H1 (cell line): Measurements from ENCODE around the gene NFAT5. TPM values are rescaled to one million over a fixed set of nuclear protein-coding genes. Genes with fewer than 3 reads are reported as not detected.
"Not testable (repeated sequence)": the region's sequence is repeated elsewhere in the genome, so short reads cannot be mapped to it uniquely, and the experiment has no call there.

ENCODE experiments used
- CTCF ChIA-PET: fragments of 300-600 bp; sonication (Branson Sonifier 250); formaldehyde crosslinking; loops from one replicate; lab custom pipeline; 2021; ENCODE audit not compliant: partially characterized antibody; lab: Charles Lee
- POLR2A ChIA-PET: fragments of 300-600 bp; sonication (Branson Sonifier 250); formaldehyde crosslinking; loops from one replicate; lab custom pipeline; 2021; ENCODE audit warnings: inconsistent platforms; ENCODE audit not compliant: partially characterized antibody; lab: Charles Lee
- DNase-seq, 2 experiments: peaks; one replicate each; pipeline versions ENCODE4 v3.0.0 to v3.0.0-alpha.2; 2010 to 2022; ENCODE audit warnings: low spot score in 2 of 2, low read depth in 1 of 2, mixed read lengths in 1 of 2
- FAIRE-seq: peaks from 2 replicates; lab custom pipeline; 2011; peaks lifted over from hg19 to GRCh38; lab: Jason Lieb, UNC
- H2AFZ ChIP-seq: 2 replicates; pipeline ENCODE4 v1.8.1; 2012; ENCODE audit warnings: low read length, inconsistent platforms
- H2AK5ac ChIP-seq: 2 replicates; pipeline ENCODE4 v1.6.1; 2013; ENCODE audit warnings: low read depth, low read length
- H2BK120ac ChIP-seq: replicated peaks from 2 replicates; pipeline ENCODE3; 2013; ENCODE audit warnings: low read depth, low read length, inconsistent platforms
- H2BK12ac ChIP-seq: 2 replicates; pipeline ENCODE4 v1.6.1; 2013; ENCODE audit warnings: low read depth, low read length
- H2BK15ac ChIP-seq: 2 replicates; pipeline ENCODE4 v1.6.1; 2013; ENCODE audit warnings: low read length
- H2BK20ac ChIP-seq: 2 replicates; pipeline ENCODE4 v1.6.1; 2013; ENCODE audit warnings: low read length
- H2BK5ac ChIP-seq: 2 replicates; pipeline ENCODE4 v1.6.1; 2013; ENCODE audit warnings: low read depth, low read length
- H3K14ac ChIP-seq: 2 replicates; pipeline ENCODE4 v1.6.1; 2013; ENCODE audit warnings: inconsistent platforms; ENCODE audit not compliant: insufficient read length
- H3K18ac ChIP-seq: 2 replicates; pipeline ENCODE4 v1.6.1; 2013; ENCODE audit warnings: low read length; ENCODE audit errors: extremely low read depth
- H3K23ac ChIP-seq: 2 replicates; pipeline ENCODE4 v1.6.1; 2013; ENCODE audit warnings: inconsistent platforms; ENCODE audit not compliant: insufficient read length
- H3K23me2 ChIP-seq: 2 replicates; pipeline ENCODE4 v1.6.1; 2013; ENCODE audit warnings: low read depth, low read length
- H3K27ac ChIP-seq: 2 replicates; pipeline ENCODE4 v1.6.1; 2011; ENCODE audit warnings: low read depth, low read length, inconsistent platforms
- H3K27me3 ChIP-seq, 4 experiments: replicated peaks in 1 of 4; 1 replicate in 1 of 4; 2 replicates in 3 of 4; pipeline versions ENCODE4 v1.6.1 to v1.8.1; 2011 to 2013; ENCODE audit warnings: low read length in 3 of 4, mild to moderate bottlenecking in 3 of 4, inconsistent platforms in 2 of 4, mixed read lengths in 2 of 4, moderate library complexity in 1 of 4; ENCODE audit not compliant: control insufficient read depth in 3 of 4, insufficient read depth in 3 of 4; ENCODE audit errors: extremely low read depth in 1 of 4
- H3K36me3 ChIP-seq, 4 experiments: 2 replicates each; pipeline versions ENCODE4 v1.6.1 to v1.8.1; 2011 to 2013; ENCODE audit warnings: mild to moderate bottlenecking in 4 of 4, low read length in 3 of 4, moderate library complexity in 2 of 4, control low read depth in 1 of 4, inconsistent platforms in 1 of 4; ENCODE audit not compliant: insufficient read depth in 4 of 4, control insufficient read depth in 2 of 4
- H3K4ac ChIP-seq: replicated peaks from 2 replicates; pipeline ENCODE3; 2013; ENCODE audit warnings: low read length, low read depth, mixed read lengths, inconsistent platforms; ENCODE audit not compliant: insufficient read length
- H3K4me1 ChIP-seq, 4 experiments: replicated peaks in 1 of 4; 1 replicate in 1 of 4; 2 replicates in 3 of 4; pipeline versions ENCODE4 v1.6.1 to v1.8.1; 2011 to 2013; ENCODE audit warnings: low read length in 3 of 4, inconsistent platforms in 2 of 4, mixed read lengths in 1 of 4; ENCODE audit not compliant: insufficient read depth in 4 of 4, control insufficient read depth in 3 of 4
- H3K4me2 ChIP-seq, 2 experiments: 2 replicates each; pipeline versions ENCODE4 v1.6.1 to v1.8.1; 2011 to 2013; ENCODE audit warnings: low read depth in 2 of 2, low read length in 2 of 2, control low read depth in 1 of 2, inconsistent platforms in 1 of 2, mild to moderate bottlenecking in 1 of 2; ENCODE audit not compliant: insufficient read depth in 1 of 2
- H3K4me3 ChIP-seq, 4 experiments: fragments of 200-600, 300-600 bp in 1 of 4; sonication (generic), shearing (Covaris generic), sonication (Bioruptor Twin) in 1 of 4; 2 replicates each; pipeline versions ENCODE4 v1.5.1 to v1.8.1; 2011 to 2016; ENCODE audit warnings: low read length in 4 of 4, low read depth in 3 of 4, control low read depth in 2 of 4, inconsistent platforms in 2 of 4, mild to moderate bottlenecking in 2 of 4, mixed read lengths in 1 of 4, moderate library complexity in 1 of 4; ENCODE audit not compliant: insufficient read depth in 2 of 4; ENCODE audit errors: extremely low read depth in 1 of 4
- H3K56ac ChIP-seq: replicated peaks from 2 replicates; pipeline ENCODE3; 2013; ENCODE audit warnings: low read depth, mild to moderate bottlenecking, mixed read lengths, low read length, inconsistent platforms; ENCODE audit not compliant: insufficient read length
- H3K79me1 ChIP-seq: 2 replicates; pipeline ENCODE4 v1.6.1; 2013; ENCODE audit warnings: low read depth, low read length, control low read depth
- H3K79me2 ChIP-seq, 2 experiments: 2 replicates each; pipeline versions ENCODE4 v1.6.1 to v1.8.1; 2012 to 2013; ENCODE audit warnings: low read length in 2 of 2, mild to moderate bottlenecking in 2 of 2, inconsistent platforms in 1 of 2; ENCODE audit not compliant: insufficient read depth in 2 of 2, control insufficient read depth in 1 of 2
- H3K9ac ChIP-seq, 4 experiments: replicated peaks in 1 of 4; 1 replicate in 1 of 4; 2 replicates in 3 of 4; pipeline versions ENCODE4 v1.6.1 to v1.8.1; 2011 to 2013; ENCODE audit warnings: low read depth in 3 of 4, low read length in 3 of 4, control low read depth in 2 of 4, mild to moderate bottlenecking in 2 of 4, moderate library complexity in 2 of 4, inconsistent platforms in 1 of 4; ENCODE audit errors: extremely low read depth in 1 of 4
- H3K9me3 ChIP-seq, 2 experiments: 2 replicates each; pipeline versions ENCODE4 v1.6.1 to v1.8.1; 2012 to 2013; ENCODE audit warnings: mild to moderate bottlenecking in 2 of 2, moderate library complexity in 2 of 2, control low read depth in 1 of 2, inconsistent platforms in 1 of 2, low read depth in 1 of 2, low read length in 1 of 2, mixed read lengths in 1 of 2; ENCODE audit not compliant: insufficient read depth in 2 of 2
- H4K20me1 ChIP-seq, 2 experiments: replicated peaks in 1 of 2; 2 replicates each; pipeline versions ENCODE3 to v1.8.1; 2011 to 2013; ENCODE audit warnings: inconsistent platforms in 2 of 2, low read length in 2 of 2, mild to moderate bottlenecking in 1 of 2; ENCODE audit not compliant: insufficient read depth in 2 of 2, control insufficient read depth in 1 of 2
- H4K5ac ChIP-seq: 2 replicates; pipeline ENCODE4 v1.6.1; 2013; ENCODE audit warnings: low read length, low read depth, mixed read lengths, inconsistent platforms; ENCODE audit not compliant: insufficient read length
- H4K8ac ChIP-seq: 2 replicates; pipeline ENCODE4 v1.8.0; 2013; ENCODE audit warnings: mild to moderate bottlenecking, moderate library complexity, low read length, inconsistent platforms; ENCODE audit not compliant: insufficient read depth; ENCODE audit errors: extremely low read depth
- H4K91ac ChIP-seq: replicated peaks from 2 replicates; pipeline ENCODE3; 2013; ENCODE audit warnings: low read length, mixed read lengths, inconsistent platforms; ENCODE audit not compliant: insufficient read length
- WGBS, 2 experiments: shearing (Covaris generic) in 1 of 2; methylation state at CpG; one replicate each; pipeline versions ENCODE4 v1.1.6 to v1.1.7; 2013 to 2015; ENCODE audit warnings: low lambda C conversion rate in 2 of 2, mixed read lengths in 2 of 2, inconsistent platforms in 1 of 2, low coverage in 1 of 2, missing lambda C conversion rate in 1 of 2; ENCODE audit not compliant: insufficient replicate concordance in 2 of 2, insufficient coverage in 1 of 2, insufficient read length in 1 of 2; ENCODE audit errors: extremely low coverage in 1 of 2, missing lambda C conversion rate in 1 of 2; 5-methylcytosine and 5-hydroxymethylcytosine counted together
- polyA plus RNA-seq, 7 experiments: library from polyadenylated mRNA; depleted of rRNA in 3 of 7; stranded (reverse) in 5 of 7; unstranded in 2 of 7; fragments of >200 nt in 5 of 7; fragments of 200-250 nt in 2 of 7; gene quantifications; 1 replicate in 5 of 7; 2 replicates in 1 of 7; 4 replicates in 1 of 7; pipeline versions ENCODE4 v1.2.1 to v1.2.3, GENCODE V29; 2011 to 2013; ENCODE audit warnings: missing spikeins in 2 of 7, mixed read lengths in 2 of 7
- total RNA-seq: library from RNA; stranded (reverse); fragmentation: NEBNext Ultra II Directional; extraction: Animal tissue kit (Norgen Biotek cat#: 25700); gene quantifications from 2 replicates; pipeline ENCODE4 v1.2.1, GENCODE V29; 2021

The NFAT5 gene
- total and polyA plus RNA-seq, 2 of the 8 experiments (the other 6 are each of a cell fraction or from before 2014, with no cell fraction given), result 8.9 to 29.0 TPM

- H4K91ac ChIP-seq, CTCF ChIA-PET, H3K14ac ChIP-seq, H2AFZ ChIP-seq, H3K4me3 ChIP-seq, H2BK15ac ChIP-seq, H3K56ac ChIP-seq, H3K36me3 ChIP-seq, H4K20me1 ChIP-seq, H3K4ac ChIP-seq, H2BK120ac ChIP-seq, H3K9ac ChIP-seq, H2BK20ac ChIP-seq, H2BK5ac ChIP-seq, H3K23ac ChIP-seq, H4K8ac ChIP-seq, H3K27me3 ChIP-seq, H3K18ac ChIP-seq, DNase-seq, H4K5ac ChIP-seq, FAIRE-seq, H2AK5ac ChIP-seq, H3K4me2 ChIP-seq, H3K79me2 ChIP-seq, H3K79me1 ChIP-seq, H3K4me1 ChIP-seq, H2BK12ac ChIP-seq, POLR2A ChIA-PET, H3K23me2 ChIP-seq, H3K9me3 ChIP-seq, H3K27ac ChIP-seq: not testable (repeated sequence)
- 90% methylated on average over 5 of the region's 6 CpGs; no CpG with 5 or more reads in 1 of the 2 experiments for WGBS, 2 experiments
These were observed 47.9 kb upstream of the NFAT5 start for GRCh38 chr16:69517914-69518313.
